ENCODE data around the gene CDC42BPB. TPM values are rescaled to one million over a fixed set of nuclear protein-coding genes. Genes with fewer than 3 reads are reported as not detected.

CDC42BPB gene
- total RNA-seq, 1 donor from 2014 or later, result 103 TPM

- Mint-ChIP-seq H3K36me3 (peaks cover 69% of the 10 kb centered on the region), H3K27me3 (ENCODE audit: low read depth) (no peaks in the 10 kb centered on the region), H3K4me1 (peaks cover under 1% of the 10 kb centered on the region), H3K9me3 (peaks cover 29% of the 10 kb centered on the region), H3K27ac (no peak overlapping the region), H3K4me3 (no peak overlapping the region)
- TF ChIP-seq, protein P1, sequence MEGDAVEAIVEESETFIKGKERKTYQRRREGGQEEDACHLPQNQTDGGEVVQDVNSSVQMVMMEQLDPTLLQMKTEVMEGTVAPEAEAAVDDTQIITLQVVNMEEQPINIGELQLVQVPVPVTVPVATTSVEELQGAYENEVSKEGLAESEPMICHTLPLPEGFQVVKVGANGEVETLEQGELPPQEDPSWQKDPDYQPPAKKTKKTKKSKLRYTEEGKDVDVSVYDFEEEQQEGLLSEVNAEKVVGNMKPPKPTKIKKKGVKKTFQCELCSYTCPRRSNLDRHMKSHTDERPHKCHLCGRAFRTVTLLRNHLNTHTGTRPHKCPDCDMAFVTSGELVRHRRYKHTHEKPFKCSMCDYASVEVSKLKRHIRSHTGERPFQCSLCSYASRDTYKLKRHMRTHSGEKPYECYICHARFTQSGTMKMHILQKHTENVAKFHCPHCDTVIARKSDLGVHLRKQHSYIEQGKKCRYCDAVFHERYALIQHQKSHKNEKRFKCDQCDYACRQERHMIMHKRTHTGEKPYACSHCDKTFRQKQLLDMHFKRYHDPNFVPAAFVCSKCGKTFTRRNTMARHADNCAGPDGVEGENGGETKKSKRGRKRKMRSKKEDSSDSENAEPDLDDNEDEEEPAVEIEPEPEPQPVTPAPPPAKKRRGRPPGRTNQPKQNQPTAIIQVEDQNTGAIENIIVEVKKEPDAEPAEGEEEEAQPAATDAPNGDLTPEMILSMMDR (IDR thresholded peaks at IDR 0.05; ENCODE audit: unreplicated experiment), result no peak
- DNase-seq (ENCODE audit: low spot score in 2 of 2, unreplicated experiment in 2 of 2), result no peak
These were observed 69.3 kb downstream of the CDC42BPB start for GRCh38 chr14:102988054-102988453.

GRCh38 chr14:102986810-102987579 is 70.4 kb downstream of the CDC42BPB start:
- DNase-seq (ENCODE audit: low spot score in 2 of 2, unreplicated experiment in 2 of 2), result no peak
- TF ChIP-seq, protein P1 (IDR thresholded peaks at IDR 0.05; ENCODE audit: unreplicated experiment), result no peak
- H3K27me3 Mint-ChIP-seq (ENCODE audit: low read depth), result no peaks in the 10 kb centered on the region
- H3K27ac Mint-ChIP-seq, result no peak overlapping the region
- peaks cover 29% of the 10 kb centered on the region for H3K9me3 Mint-ChIP-seq
- H3K4me1 Mint-ChIP-seq, result no peaks in the 10 kb centered on the region
- H3K4me3 Mint-ChIP-seq, result no peak overlapping the region
- H3K36me3 Mint-ChIP-seq, result peaks cover 66% of the 10 kb centered on the region

DNA sequence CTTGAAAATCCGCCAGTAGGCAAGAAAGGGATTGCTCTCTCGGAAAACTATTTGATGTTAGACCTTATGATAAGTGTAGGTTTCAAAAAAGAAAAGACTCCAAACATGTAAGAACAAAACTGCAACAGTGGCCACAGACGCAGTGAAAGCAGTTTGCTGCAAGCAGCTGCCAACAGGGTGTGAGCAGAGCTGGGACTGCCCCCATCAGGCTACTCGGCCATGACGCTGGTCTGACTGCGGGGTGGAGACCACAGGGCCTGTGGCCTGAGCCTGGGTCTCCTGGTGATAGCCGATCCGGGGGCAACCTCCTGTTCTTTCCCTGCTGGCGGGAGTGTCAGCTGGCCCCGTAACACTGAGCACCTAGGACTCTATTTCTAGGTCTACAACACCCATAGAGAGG is 71.7 kb downstream of the CDC42BPB start:
- Mint-ChIP-seq H3K27me3 (ENCODE audit: low read depth) (no peaks in the 10 kb centered on the region), H3K9me3 (peaks cover 29% of the 10 kb centered on the region)

DNA sequence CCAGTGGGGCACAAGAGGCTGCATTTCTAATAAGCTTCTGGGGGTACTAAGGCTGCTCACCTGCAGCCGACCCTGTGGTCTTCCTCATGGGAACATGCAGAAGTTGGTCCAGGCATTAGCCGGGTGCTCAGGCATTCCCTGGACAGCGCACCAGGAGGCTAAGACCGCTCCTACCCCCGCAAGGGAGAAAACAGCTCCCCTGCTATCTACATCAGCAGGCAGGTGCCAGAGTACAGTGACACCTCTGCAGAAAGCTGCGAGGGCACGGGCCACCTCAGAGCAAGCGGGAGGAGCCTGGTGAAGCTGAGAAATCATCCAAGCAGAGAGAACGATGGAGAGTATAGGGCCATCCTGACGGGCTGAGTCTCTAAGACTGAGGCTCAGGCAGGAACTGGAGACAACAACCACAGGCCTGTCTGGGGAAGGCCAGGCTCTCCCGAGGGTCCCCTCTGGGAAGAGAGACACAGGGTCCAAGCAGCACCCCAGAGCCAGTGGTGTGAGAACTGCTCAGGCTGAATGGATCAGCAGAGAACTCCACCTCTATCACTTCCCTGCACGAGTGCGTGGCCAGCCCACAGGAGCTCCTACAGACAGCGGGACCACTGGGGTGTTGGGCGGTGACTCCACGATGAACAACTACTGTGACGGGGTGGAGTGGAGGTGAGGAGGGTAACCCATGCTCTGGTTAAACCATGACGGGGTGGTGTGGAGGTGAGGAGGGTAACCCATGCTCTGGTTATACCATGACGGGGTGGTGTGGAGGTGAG is 72.8 kb downstream of the CDC42BPB start:
- peaks cover 61% of the 10 kb centered on the region for H3K36me3 Mint-ChIP-seq
- H3K4me3 Mint-ChIP-seq, result no peak overlapping the region
- no peak overlapping the region for H3K27ac Mint-ChIP-seq
- TF ChIP-seq, protein P1 (IDR thresholded peaks at IDR 0.05; ENCODE audit: unreplicated experiment), result no peak
- no peaks in the 10 kb centered on the region for H3K4me1 Mint-ChIP-seq
- H3K27me3 Mint-ChIP-seq (ENCODE audit: low read depth), result no peaks in the 10 kb centered on the region
- peaks cover 22% of the 10 kb centered on the region for H3K9me3 Mint-ChIP-seq
- no peak for DNase-seq (ENCODE audit: low spot score in 2 of 2, unreplicated experiment in 2 of 2)

More for the DNA sequence above, 71.7 kb downstream of the CDC42BPB start:
- H3K27ac Mint-ChIP-seq, result no peak overlapping the region
- H3K4me3 Mint-ChIP-seq, result no peak overlapping the region
- no peak for DNase-seq (ENCODE audit: low spot score in 2 of 2, unreplicated experiment in 2 of 2)
- no peaks in the 10 kb centered on the region for H3K4me1 Mint-ChIP-seq
- peaks cover 69% of the 10 kb centered on the region for H3K36me3 Mint-ChIP-seq
- TF ChIP-seq, protein P1 (IDR thresholded peaks at IDR 0.05; ENCODE audit: unreplicated experiment), result no peak

- no peak for DNase-seq (ENCODE audit: low spot score in 2 of 2, unreplicated experiment in 2 of 2)
- Mint-ChIP-seq H3K27ac (no peak overlapping the region), H3K4me3 (no peak overlapping the region), H3K36me3 (peaks cover 51% of the 10 kb centered on the region), H3K27me3 (ENCODE audit: low read depth) (no peaks in the 10 kb centered on the region), H3K4me1 (no peaks in the 10 kb centered on the region), H3K9me3 (peaks cover 13% of the 10 kb centered on the region)
- TF ChIP-seq, protein P1 (IDR thresholded peaks at IDR 0.05; ENCODE audit: unreplicated experiment), result no peak
These were observed 73.9 kb downstream of the CDC42BPB start for GRCh38 chr14:102983496-102983895.

All from mesothelial cell of epicardium (in vitro differentiated cells).